ENCODE results near the gene DENND1A.

DNA sequence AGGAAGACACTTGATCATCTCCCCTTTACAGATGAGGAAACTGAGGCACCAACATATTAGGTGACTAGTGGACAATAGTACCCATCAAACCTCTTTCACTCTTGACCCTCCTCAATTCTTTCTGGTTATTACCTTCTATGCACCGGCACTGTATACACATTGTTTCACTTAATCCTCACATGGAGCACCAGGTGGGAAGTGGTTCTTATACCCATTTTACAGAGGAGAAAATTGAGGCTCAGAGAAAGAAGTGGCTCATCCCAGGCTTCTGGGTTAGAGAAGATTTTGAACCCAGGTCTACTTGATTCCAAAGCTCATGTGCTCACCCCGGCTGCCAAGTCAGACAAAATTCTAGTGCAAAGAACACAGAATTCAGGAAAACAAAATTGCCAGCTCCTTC lies 17.4 kb upstream of the DENND1A start:
- TF ChIP-seq, protein P1, sequence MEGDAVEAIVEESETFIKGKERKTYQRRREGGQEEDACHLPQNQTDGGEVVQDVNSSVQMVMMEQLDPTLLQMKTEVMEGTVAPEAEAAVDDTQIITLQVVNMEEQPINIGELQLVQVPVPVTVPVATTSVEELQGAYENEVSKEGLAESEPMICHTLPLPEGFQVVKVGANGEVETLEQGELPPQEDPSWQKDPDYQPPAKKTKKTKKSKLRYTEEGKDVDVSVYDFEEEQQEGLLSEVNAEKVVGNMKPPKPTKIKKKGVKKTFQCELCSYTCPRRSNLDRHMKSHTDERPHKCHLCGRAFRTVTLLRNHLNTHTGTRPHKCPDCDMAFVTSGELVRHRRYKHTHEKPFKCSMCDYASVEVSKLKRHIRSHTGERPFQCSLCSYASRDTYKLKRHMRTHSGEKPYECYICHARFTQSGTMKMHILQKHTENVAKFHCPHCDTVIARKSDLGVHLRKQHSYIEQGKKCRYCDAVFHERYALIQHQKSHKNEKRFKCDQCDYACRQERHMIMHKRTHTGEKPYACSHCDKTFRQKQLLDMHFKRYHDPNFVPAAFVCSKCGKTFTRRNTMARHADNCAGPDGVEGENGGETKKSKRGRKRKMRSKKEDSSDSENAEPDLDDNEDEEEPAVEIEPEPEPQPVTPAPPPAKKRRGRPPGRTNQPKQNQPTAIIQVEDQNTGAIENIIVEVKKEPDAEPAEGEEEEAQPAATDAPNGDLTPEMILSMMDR (CRISPR knock-in tag; IDR thresholded peaks at IDR 0.05) = no peak
- no peak for TF ChIP-seq CREB1 (IDR thresholded peaks at IDR 0.05)
- no peak for TF ChIP-seq CREB1 (CRISPR knock-in tag; IDR thresholded peaks at IDR 0.05)
- TF ChIP-seq ZNF232 (CRISPR knock-in tag; IDR thresholded peaks at IDR 0.05; ENCODE audit: borderline replicate concordance) = no peak
- no peak for TF ChIP-seq MTF1 (CRISPR knock-in tag; IDR thresholded peaks at IDR 0.05)
- TF ChIP-seq EZH2 (conservative IDR thresholded peaks at IDR 0.05; ENCODE audit: low read depth, low read length) = no peak
- no peak for TF ChIP-seq POLR2AphosphoS5 (IDR thresholded peaks at IDR 0.05; ENCODE audit: low read depth, low read length)
- TF ChIP-seq RAD51 (IDR thresholded peaks at IDR 0.05; ENCODE audit: borderline replicate concordance) = no peak
- no peak for TF ChIP-seq DR1 (CRISPR knock-in tag; IDR thresholded peaks at IDR 0.05)
- no peak for TF ChIP-seq EHMT2 (IDR thresholded peaks at IDR 0.05; ENCODE audit: borderline replicate concordance, low read depth, low read length)
